Body of pancreas (tissue), 4 donors: ENCODE data around the gene BGN.

ENCODE experiments used
- CTCF ChIP-seq, 7 experiments: fragments of 450-650 bp in 4 of 7; fragments of 200-600 bp in 3 of 7; sonication (generic) in 3 of 7; IDR thresholded peaks; one replicate each; pipeline ENCODE4 v1.5.1; 2016 to 2019; ENCODE audit warnings: antibody characterized with exemption in 7 of 7
- POLR2A ChIP-seq, 3 donors: fragments of 450-650 bp; IDR thresholded peaks; one replicate each; pipeline ENCODE4 v1.6.1; 2016; ENCODE audit warnings: antibody characterized with exemption in 3 of 3, mild to moderate bottlenecking in 2 of 3

- TF ChIP-seq CTCF (IDR thresholded peaks at IDR 0.05) (no peak), POLR2A (IDR thresholded peaks at IDR 0.05) (no peak)
These were observed 35.8 kb downstream of the BGN start for GRCh38 chrX:153530411-153531129.
